A549 (cell line): ENCODE results near the gene NFASC.

Experiments
- CEBPB ChIP-seq, 2 experiments: fragments of >200 bp in 1 of 2; sonication (Bioruptor Twin) in 1 of 2; formaldehyde crosslinking in 1 of 2; IDR thresholded peaks; 2 replicates each; pipeline ENCODE4 v1.6.1; 2012 to 2016
- EP300 ChIP-seq, 2 experiments: fragments of >200 bp; sonication (Bioruptor Twin); formaldehyde crosslinking; IDR thresholded peaks; 2 replicates in 1 of 2; 3 replicates in 1 of 2; pipeline ENCODE4 v1.6.1; 2016 to 2017
- MAFK ChIP-seq: fragments of 450-650 bp; IDR thresholded peaks from 2 replicates; pipeline ENCODE4 v1.6.1; 2014; ENCODE audit not compliant: partially characterized antibody
- MAZ ChIP-seq: fragments of 150-350 bp; IDR thresholded peaks from 2 replicates; pipeline ENCODE4 v1.6.1; 2014; ENCODE audit warnings: antibody characterized with exemption, low read depth, low read length, borderline replicate concordance
- PHF8 ChIP-seq: fragments of 200-600 bp; sonication (generic); IDR thresholded peaks from 2 replicates; pipeline ENCODE4 v1.6.1; 2016; ENCODE audit warnings: low read depth, mild to moderate bottlenecking, antibody characterized with exemption, moderate library complexity, borderline replicate concordance
- POLR2A ChIP-seq: IDR thresholded peaks from 2 replicates; pipeline ENCODE4 v1.6.1; 2012; ENCODE audit warnings: mild to moderate bottlenecking, low read length
- TF ChIP-seq, protein P1 (sequence below): fragments of >200 bp; sonication (Bioruptor Twin); formaldehyde crosslinking; IDR thresholded peaks from 3 replicates; pipeline ENCODE4 v1.5.1; 2016

DNA sequence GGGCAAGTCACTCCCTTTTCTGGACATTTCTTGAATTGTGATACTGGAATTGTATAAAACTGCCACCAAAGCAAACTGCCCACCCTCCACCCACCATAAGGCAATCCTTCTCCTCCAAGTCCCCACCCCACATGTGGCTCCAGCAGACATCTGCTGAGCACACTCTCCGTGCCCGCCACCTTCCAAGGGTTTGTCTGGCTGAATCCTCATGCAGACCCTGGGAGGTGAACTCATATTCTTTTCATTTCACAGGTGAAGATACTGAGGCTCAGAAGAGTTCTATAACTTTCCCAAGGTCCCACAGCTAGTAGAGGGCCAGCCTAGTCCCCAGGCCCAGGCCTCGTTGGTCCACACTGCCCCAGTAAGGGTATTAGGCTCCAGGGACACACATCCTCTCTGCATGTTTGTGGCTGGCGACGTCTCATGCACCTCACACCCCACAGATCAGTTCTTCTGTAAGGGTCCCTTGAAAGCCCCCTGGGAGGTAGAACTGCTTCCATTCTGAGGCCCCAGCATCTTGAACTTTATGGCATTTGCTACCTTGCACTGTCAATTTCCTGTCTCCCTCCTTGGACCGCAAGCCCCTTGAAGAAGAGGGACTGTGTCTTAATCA lies 186.4 kb downstream of the NFASC start:
- TF ChIP-seq, protein P1, sequence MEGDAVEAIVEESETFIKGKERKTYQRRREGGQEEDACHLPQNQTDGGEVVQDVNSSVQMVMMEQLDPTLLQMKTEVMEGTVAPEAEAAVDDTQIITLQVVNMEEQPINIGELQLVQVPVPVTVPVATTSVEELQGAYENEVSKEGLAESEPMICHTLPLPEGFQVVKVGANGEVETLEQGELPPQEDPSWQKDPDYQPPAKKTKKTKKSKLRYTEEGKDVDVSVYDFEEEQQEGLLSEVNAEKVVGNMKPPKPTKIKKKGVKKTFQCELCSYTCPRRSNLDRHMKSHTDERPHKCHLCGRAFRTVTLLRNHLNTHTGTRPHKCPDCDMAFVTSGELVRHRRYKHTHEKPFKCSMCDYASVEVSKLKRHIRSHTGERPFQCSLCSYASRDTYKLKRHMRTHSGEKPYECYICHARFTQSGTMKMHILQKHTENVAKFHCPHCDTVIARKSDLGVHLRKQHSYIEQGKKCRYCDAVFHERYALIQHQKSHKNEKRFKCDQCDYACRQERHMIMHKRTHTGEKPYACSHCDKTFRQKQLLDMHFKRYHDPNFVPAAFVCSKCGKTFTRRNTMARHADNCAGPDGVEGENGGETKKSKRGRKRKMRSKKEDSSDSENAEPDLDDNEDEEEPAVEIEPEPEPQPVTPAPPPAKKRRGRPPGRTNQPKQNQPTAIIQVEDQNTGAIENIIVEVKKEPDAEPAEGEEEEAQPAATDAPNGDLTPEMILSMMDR, result no peak
- TF ChIP-seq PHF8 (no peak), EP300 (IDR thresholded peaks at IDR 0.05) (no peak), MAZ (no peak), MAFK (no peak), POLR2A (no peak), CEBPB (IDR thresholded peaks at IDR 0.05) (no peak)
